Testis (tissue), 2 donors: ENCODE data around the gene SLC38A3.

ENCODE experiments used
- CTCF ChIP-seq, 3 experiments: fragments of 450-650 bp in 2 of 3; fragments of 200-600 bp in 1 of 3; sonication (generic) in 1 of 3; IDR thresholded peaks; one replicate each; pipeline ENCODE4 v1.5.1; 2016 to 2019; ENCODE audit warnings: antibody characterized with exemption in 3 of 3, mild to moderate bottlenecking in 2 of 3, moderate library complexity in 1 of 3
- POLR2A ChIP-seq: fragments of 450-650 bp; IDR thresholded peaks from one replicate; pipeline ENCODE4 v1.6.1; 2017; ENCODE audit warnings: antibody characterized with exemption, mild to moderate bottlenecking, moderate library complexity

- no peak for TF ChIP-seq POLR2A
- no peak for TF ChIP-seq CTCF (IDR thresholded peaks at IDR 0.05)
These were observed 19.8 kb upstream of the SLC38A3 start for GRCh38 chr3:50185230-50185629.
